Cardiac fibroblast (primary cell): ENCODE results near the gene VAMP8.
"Not testable (repeated sequence)": the region's sequence is repeated elsewhere in the genome, so short reads cannot be mapped to it uniquely, and the experiment has no call there.

Experiments
- DNase-seq, 2 donors: peaks; one replicate each; pipeline versions ENCODE4 v3.0.0 to v3.0.0-alpha.2; 2010; ENCODE audit warnings: low read depth in 2 of 2
- H3K4me3 ChIP-seq, 2 donors: replicated peaks in 1 of 2; 1 replicate in 1 of 2; 2 replicates in 1 of 2; pipeline ENCODE4 v1.5.1; 2011; ENCODE audit warnings: low read depth in 2 of 2, low read length in 2 of 2, mild to moderate bottlenecking in 2 of 2, moderate library complexity in 1 of 2
- CTCF ChIP-seq: IDR thresholded peaks from one replicate; pipeline ENCODE4 v1.5.1; 2011; ENCODE audit warnings: low read depth, mild to moderate bottlenecking, low read length, inconsistent platforms

The VAMP8 gene

GRCh38 chr2:85553184-85553583, 24.2 kb upstream of the VAMP8 start:
- TF ChIP-seq CTCF: no peak
- DNase-seq: no peak
- no peak overlapping the region for H3K4me3 ChIP-seq

GRCh38 chr2:85554980-85555612, 22.3 kb upstream of the VAMP8 start:
- no peak for TF ChIP-seq CTCF
- no peak overlapping the region for H3K4me3 ChIP-seq
- DNase-seq: no peak

GRCh38 chr2:85557130-85557529, 20.3 kb upstream of the VAMP8 start:
- H3K4me3 ChIP-seq: no peak overlapping the region
- no peak for DNase-seq
- TF ChIP-seq CTCF: no peak

GRCh38 chr2:85558160-85558559, 19.2 kb upstream of the VAMP8 start:
- H3K4me3 ChIP-seq: no peak overlapping the region
- TF ChIP-seq CTCF: no peak
- no peak for DNase-seq

GRCh38 chr2:85560403-85560726, 17.0 kb upstream of the VAMP8 start:
- H3K4me3 ChIP-seq: peak overlapping the region; percentile 79 to 82
- not testable (repeated sequence) for DNase-seq

GRCh38 chr2:85560812-85561279, 16.5 kb upstream of the VAMP8 start:
- H3K4me3 ChIP-seq: peak overlapping the region; percentile 79 to 82
- DNase-seq: no peak
- TF ChIP-seq CTCF: no peak

- DNase-seq: peak; percentile 94 to 95
- TF ChIP-seq CTCF: no peak
Measured at GRCh38 chr2:85561280-85562212, 15.8 kb upstream of the VAMP8 start, which contains the start of gene GGCX. TSS of gene GGCX (minus strand) at chr2:85561493. CDS start at chr2:85561428, 65 bp downstream.

More at GRCh38 chr2:85561280-85562212, 15.8 kb upstream of the VAMP8 start, which contains the start of gene GGCX:
- peak within 1 kb of the TSS; percentile 79 to 82 for H3K4me3 ChIP-seq
